Measurements from ENCODE around the gene PLVAP. TPM values are rescaled to one million over a fixed set of nuclear protein-coding genes. Genes with fewer than 3 reads are reported as not detected.

PLVAP gene
- polyA plus RNA-seq, 1 donor (not counting 4 experiments of a cell fraction or from before 2014, with no cell fraction given), result not detected

DNA sequence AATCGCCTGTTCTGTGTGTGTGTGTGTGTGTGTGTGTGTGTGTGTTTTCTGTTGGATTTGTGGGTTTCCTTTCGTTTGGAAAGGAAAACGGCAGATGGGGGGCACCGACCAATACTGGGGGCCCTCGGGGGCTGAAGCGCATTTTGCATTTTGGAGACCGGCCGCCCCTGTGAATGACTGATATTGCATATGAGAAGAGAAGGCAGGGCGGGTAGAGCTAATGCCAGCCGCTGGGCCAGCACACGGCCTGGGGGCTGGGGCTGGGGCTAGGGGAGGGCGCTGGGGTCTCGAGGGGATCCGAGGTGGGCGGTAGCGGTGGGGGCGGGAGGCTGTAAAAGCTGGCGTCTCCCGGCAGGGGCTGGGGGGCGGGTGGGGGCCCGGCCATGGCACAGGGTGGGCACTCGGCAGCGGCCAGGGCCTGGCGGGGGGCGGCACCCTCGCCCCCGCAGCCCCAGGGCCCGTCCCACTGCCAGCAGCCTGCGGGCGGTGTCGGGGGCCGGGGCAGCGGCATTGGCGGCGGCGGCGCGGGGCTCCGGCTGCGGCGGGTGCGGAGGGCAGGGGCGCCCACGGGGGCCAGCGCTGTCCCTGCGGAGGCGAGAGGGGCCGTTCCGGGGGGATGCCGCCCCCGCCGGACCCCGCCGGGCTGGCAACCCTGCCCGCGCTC lies 53.7 kb downstream of the PLVAP start:
- dilution Hi-C loops (cut with MboI; ENCODE audit: extremely low pct_ligation_motif_present, low sequenced_read_pairs), result no loop called here
- Histone ChIP-seq H2AFZ (ENCODE audit: control insufficient read depth, low read length) (no peak overlapping the region), H3K4me3 (ENCODE audit: control insufficient read depth in 2 of 3, extremely low read depth in 1 of 3, insufficient read depth in 2 of 3, low read depth in 1 of 3, low read length in 3 of 3) (no peak overlapping the region), H4K20me1 (ENCODE audit: control insufficient read depth, extremely low read depth, insufficient read depth, low read length) (no peaks in the 10 kb centered on the region), H3K36me3 (ENCODE audit: control insufficient read depth in 2 of 2, extremely low read depth in 1 of 2, insufficient read depth in 2 of 2, low read length in 2 of 2) (peaks cover 19% of the 10 kb centered on the region in 2 experiments), H3K4me2 (ENCODE audit: control insufficient read depth, extremely low read depth, insufficient read depth, low read depth, low read length) (no peak overlapping the region), H3K9me1 (ENCODE audit: control insufficient read depth, extremely low read depth, insufficient read depth, low read length) (no peaks in the 10 kb centered on the region), H3K27ac (ENCODE audit: control insufficient read depth, insufficient read depth, low read length) (no peak overlapping the region), H3K4me1 (ENCODE audit: control insufficient read depth, extremely low read depth, insufficient read depth, low read length) (peaks cover 8% of the 10 kb centered on the region), H3K9ac (ENCODE audit: control insufficient read depth, extremely low read depth, insufficient read depth, low read length) (no peak overlapping the region), H3K79me2 (ENCODE audit: control insufficient read depth, insufficient read depth, low read length) (no peaks in the 10 kb centered on the region), H3K27me3 (ENCODE audit: control insufficient read depth, extremely low read depth, insufficient read depth, low read length) (no peaks in the 10 kb centered on the region), H3K9me3 (ENCODE audit: control insufficient read depth, low read depth, low read length) (no peaks in the 10 kb centered on the region)
- no peak for DNase-seq (ENCODE audit: low read depth, low spot score)
- no peak for TF ChIP-seq EZH2 (IDR thresholded peaks at IDR 0.05; ENCODE audit: low read length)
- TF ChIP-seq, protein P1, sequence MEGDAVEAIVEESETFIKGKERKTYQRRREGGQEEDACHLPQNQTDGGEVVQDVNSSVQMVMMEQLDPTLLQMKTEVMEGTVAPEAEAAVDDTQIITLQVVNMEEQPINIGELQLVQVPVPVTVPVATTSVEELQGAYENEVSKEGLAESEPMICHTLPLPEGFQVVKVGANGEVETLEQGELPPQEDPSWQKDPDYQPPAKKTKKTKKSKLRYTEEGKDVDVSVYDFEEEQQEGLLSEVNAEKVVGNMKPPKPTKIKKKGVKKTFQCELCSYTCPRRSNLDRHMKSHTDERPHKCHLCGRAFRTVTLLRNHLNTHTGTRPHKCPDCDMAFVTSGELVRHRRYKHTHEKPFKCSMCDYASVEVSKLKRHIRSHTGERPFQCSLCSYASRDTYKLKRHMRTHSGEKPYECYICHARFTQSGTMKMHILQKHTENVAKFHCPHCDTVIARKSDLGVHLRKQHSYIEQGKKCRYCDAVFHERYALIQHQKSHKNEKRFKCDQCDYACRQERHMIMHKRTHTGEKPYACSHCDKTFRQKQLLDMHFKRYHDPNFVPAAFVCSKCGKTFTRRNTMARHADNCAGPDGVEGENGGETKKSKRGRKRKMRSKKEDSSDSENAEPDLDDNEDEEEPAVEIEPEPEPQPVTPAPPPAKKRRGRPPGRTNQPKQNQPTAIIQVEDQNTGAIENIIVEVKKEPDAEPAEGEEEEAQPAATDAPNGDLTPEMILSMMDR (optimal IDR thresholded peaks at IDR 0.05 in 1 of 3, IDR thresholded peaks at IDR 0.05 in 1 of 3, conservative IDR thresholded peaks at IDR 0.05 in 1 of 3; ENCODE audit: extremely low read depth in 1 of 3, insufficient read depth in 2 of 3, low read length in 3 of 3), result no peak
- FAIRE-seq, result no peak

DNA sequence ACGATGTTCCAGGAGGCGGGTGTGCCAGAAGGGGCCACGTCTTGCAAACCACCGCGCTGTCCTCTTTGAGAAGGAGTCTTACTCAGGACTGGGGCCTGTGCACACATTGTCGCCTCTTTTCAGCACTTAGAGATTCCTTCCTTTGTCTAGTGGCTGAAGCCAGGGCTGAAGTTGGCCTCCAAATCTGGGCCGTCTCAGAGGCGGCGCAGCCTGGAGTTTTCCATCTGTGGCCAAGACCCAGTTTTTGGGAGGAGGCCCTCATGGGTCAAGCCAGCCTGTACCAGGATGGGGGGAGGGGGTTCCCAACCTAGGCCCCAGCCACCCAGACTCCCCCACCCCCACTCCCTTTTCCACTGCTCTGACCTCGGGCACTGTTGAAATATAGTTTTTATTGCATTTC lies 54.3 kb downstream of the PLVAP start:
- DNase-seq (ENCODE audit: low read depth, low spot score), result no peak
- Histone ChIP-seq H3K9me3 (ENCODE audit: control insufficient read depth, low read depth, low read length) (no peaks in the 10 kb centered on the region), H3K79me2 (ENCODE audit: control insufficient read depth, insufficient read depth, low read length) (no peaks in the 10 kb centered on the region), H3K27me3 (ENCODE audit: control insufficient read depth, extremely low read depth, insufficient read depth, low read length) (no peaks in the 10 kb centered on the region), H3K27ac (ENCODE audit: control insufficient read depth, insufficient read depth, low read length) (no peak overlapping the region), H2AFZ (ENCODE audit: control insufficient read depth, low read length) (no peak overlapping the region), H3K4me1 (ENCODE audit: control insufficient read depth, extremely low read depth, insufficient read depth, low read length) (peaks cover 5% of the 10 kb centered on the region), H4K20me1 (ENCODE audit: control insufficient read depth, extremely low read depth, insufficient read depth, low read length) (no peaks in the 10 kb centered on the region), H3K4me2 (ENCODE audit: control insufficient read depth, extremely low read depth, insufficient read depth, low read depth, low read length) (no peak overlapping the region), H3K36me3 (ENCODE audit: control insufficient read depth in 2 of 2, extremely low read depth in 1 of 2, insufficient read depth in 2 of 2, low read length in 2 of 2) (peaks cover 19% of the 10 kb centered on the region in 2 experiments), H3K4me3 (ENCODE audit: control insufficient read depth in 2 of 3, extremely low read depth in 1 of 3, insufficient read depth in 2 of 3, low read depth in 1 of 3, low read length in 3 of 3) (no peak overlapping the region), H3K9me1 (ENCODE audit: control insufficient read depth, extremely low read depth, insufficient read depth, low read length) (no peaks in the 10 kb centered on the region), H3K9ac (ENCODE audit: control insufficient read depth, extremely low read depth, insufficient read depth, low read length) (no peak overlapping the region)
- TF ChIP-seq EZH2 (IDR thresholded peaks at IDR 0.05; ENCODE audit: low read length), result no peak
- TF ChIP-seq, protein P1 (optimal IDR thresholded peaks at IDR 0.05 in 1 of 3, IDR thresholded peaks at IDR 0.05 in 1 of 3, conservative IDR thresholded peaks at IDR 0.05 in 1 of 3; ENCODE audit: extremely low read depth in 1 of 3, insufficient read depth in 2 of 3, low read length in 3 of 3), result no peak
- dilution Hi-C loops (cut with MboI; ENCODE audit: extremely low pct_ligation_motif_present, low sequenced_read_pairs), result no loop called here
- peak; percentile 17 for FAIRE-seq

Measured in keratinocyte (primary cell).